KMS-11 (cell line): ENCODE measurements around the gene STK32B.

Experiments
- H2AFZ ChIP-seq: fragments of 200-600 bp; sonication (generic); 2 replicates; pipeline ENCODE4 v1.6.1; 2016; ENCODE audit warnings: antibody characterized with exemption, mixed run types, low read depth
- H3K27ac ChIP-seq: fragments of 200-600 bp; sonication (generic); 2 replicates; pipeline ENCODE4 v1.6.1; 2016; ENCODE audit warnings: mild to moderate bottlenecking, mixed run types
- H3K27me3 ChIP-seq: fragments of 200-600 bp; sonication (generic); 2 replicates; pipeline ENCODE4 v1.6.1; 2017; ENCODE audit warnings: mild to moderate bottlenecking, low read depth, mixed run types, moderate library complexity; ENCODE audit not compliant: insufficient read depth
- H3K36me3 ChIP-seq: fragments of 200-600 bp; sonication (generic); 2 replicates; pipeline ENCODE4 v1.6.1; 2017; ENCODE audit warnings: mild to moderate bottlenecking, mixed run types; ENCODE audit not compliant: insufficient read depth
- H3K4me1 ChIP-seq: fragments of 200-600 bp; sonication (generic); 2 replicates; pipeline ENCODE4 v1.6.1; 2016; ENCODE audit warnings: mild to moderate bottlenecking, low read depth, mixed run types; ENCODE audit not compliant: poor library complexity, severe bottlenecking
- H3K4me2 ChIP-seq: fragments of 200-600 bp; sonication (generic); 2 replicates; pipeline ENCODE4 v1.7.0; 2016; ENCODE audit warnings: mild to moderate bottlenecking, mixed run types
- H3K4me3 ChIP-seq: fragments of 200-600 bp; sonication (generic); IDR thresholded peaks from 2 replicates; pipeline ENCODE4 v1.6.1; 2017; ENCODE audit warnings: low read depth, low read length, mixed read lengths; ENCODE audit not compliant: insufficient read depth
- H3K79me2 ChIP-seq: fragments of 200-600 bp; sonication (generic); 2 replicates; pipeline ENCODE4 v1.6.1; 2016; ENCODE audit warnings: low read depth, mixed run types; ENCODE audit not compliant: insufficient read depth
- H3K9ac ChIP-seq: fragments of 200-600 bp; sonication (generic); 2 replicates; pipeline ENCODE4 v1.6.1; 2016; ENCODE audit warnings: mild to moderate bottlenecking, mixed run types
- H4K20me1 ChIP-seq: fragments of 200-600 bp; sonication (generic); 2 replicates; pipeline ENCODE4 v1.6.1; 2016; ENCODE audit warnings: mild to moderate bottlenecking, mixed run types; ENCODE audit not compliant: insufficient read depth
- CTCF ChIP-seq: fragments of 200-600 bp; sonication (generic); conservative IDR thresholded peaks from 2 replicates; pipeline ENCODE4 v1.6.1; 2017; ENCODE audit warnings: low read depth, mild to moderate bottlenecking, antibody characterized with exemption, low read length, moderate library complexity, mixed read lengths

The STK32B gene

GRCh38 chr4:5110901-5111300 lies 59.6 kb downstream of the STK32B start:
- Histone ChIP-seq H2AFZ (no peak overlapping the region), H3K4me2 (no peak overlapping the region), H3K4me1 (no peaks in the 10 kb centered on the region), H3K79me2 (no peaks in the 10 kb centered on the region), H3K4me3 (no peak overlapping the region), H4K20me1 (no peaks in the 10 kb centered on the region), H3K27me3 (no peaks in the 10 kb centered on the region), H3K27ac (no peak overlapping the region), H3K9ac (no peak overlapping the region), H3K36me3 (no peaks in the 10 kb centered on the region)
- no peak for TF ChIP-seq CTCF

GRCh38 chr4:5112333-5113095 lies 61.2 kb downstream of the STK32B start:
- Histone ChIP-seq H3K36me3 (no peaks in the 10 kb centered on the region), H3K4me1 (no peaks in the 10 kb centered on the region), H3K27me3 (no peaks in the 10 kb centered on the region), H3K4me3 (no peak overlapping the region), H3K27ac (no peak overlapping the region), H3K4me2 (no peak overlapping the region), H3K9ac (no peak overlapping the region), H4K20me1 (no peaks in the 10 kb centered on the region), H3K79me2 (no peaks in the 10 kb centered on the region), H2AFZ (no peak overlapping the region)
- TF ChIP-seq CTCF: no peak

- H2AFZ ChIP-seq: no peak overlapping the region
- H3K9ac ChIP-seq: no peak overlapping the region
- no peak overlapping the region for H3K4me3 ChIP-seq
- H3K36me3 ChIP-seq: no peaks in the 10 kb centered on the region
- no peak for TF ChIP-seq CTCF
- H3K27ac ChIP-seq: no peak overlapping the region
- no peaks in the 10 kb centered on the region for H3K4me1 ChIP-seq
- no peaks in the 10 kb centered on the region for H3K27me3 ChIP-seq
- H3K79me2 ChIP-seq: no peaks in the 10 kb centered on the region
- no peak overlapping the region for H3K4me2 ChIP-seq
- H4K20me1 ChIP-seq: no peaks in the 10 kb centered on the region
These were observed 63.7 kb downstream of the STK32B start for GRCh38 chr4:5114950-5115349.

GRCh38 chr4:5118091-5118786 lies 67.0 kb downstream of the STK32B start:
- TF ChIP-seq CTCF: no peak
- H2AFZ ChIP-seq: no peak overlapping the region
- no peaks in the 10 kb centered on the region for H3K36me3 ChIP-seq
- no peaks in the 10 kb centered on the region for H3K27me3 ChIP-seq
- no peak overlapping the region for H3K9ac ChIP-seq
- H3K27ac ChIP-seq: no peak overlapping the region
- no peak overlapping the region for H3K4me3 ChIP-seq
- H3K4me2 ChIP-seq: no peak overlapping the region
- no peaks in the 10 kb centered on the region for H4K20me1 ChIP-seq
- H3K79me2 ChIP-seq: no peaks in the 10 kb centered on the region
- no peaks in the 10 kb centered on the region for H3K4me1 ChIP-seq
